H1 (cell line): Measurements from ENCODE around the gene CD44. TPM values are rescaled to one million over a fixed set of nuclear protein-coding genes. Genes with fewer than 3 reads are reported as not detected.

Experiments
- CTCF ChIA-PET: fragments of 300-600 bp; sonication (Branson Sonifier 250); formaldehyde crosslinking; loops from one replicate; lab custom pipeline; 2021; ENCODE audit not compliant: partially characterized antibody; lab: Charles Lee
- POLR2A ChIA-PET: fragments of 300-600 bp; sonication (Branson Sonifier 250); formaldehyde crosslinking; loops from one replicate; lab custom pipeline; 2021; ENCODE audit warnings: inconsistent platforms; ENCODE audit not compliant: partially characterized antibody; lab: Charles Lee
- DNase-seq, 2 experiments: peaks; one replicate each; pipeline versions ENCODE4 v3.0.0 to v3.0.0-alpha.2; 2010 to 2022; ENCODE audit warnings: low spot score in 2 of 2, low read depth in 1 of 2, mixed read lengths in 1 of 2
- FAIRE-seq: peaks from 2 replicates; lab custom pipeline; 2011; peaks lifted over from hg19 to GRCh38; lab: Jason Lieb, UNC
- H2AFZ ChIP-seq: 2 replicates; pipeline ENCODE4 v1.8.1; 2012; ENCODE audit warnings: low read length, inconsistent platforms
- H2AK5ac ChIP-seq: 2 replicates; pipeline ENCODE4 v1.6.1; 2013; ENCODE audit warnings: low read depth, low read length
- H2BK120ac ChIP-seq: replicated peaks from 2 replicates; pipeline ENCODE3; 2013; ENCODE audit warnings: low read depth, low read length, inconsistent platforms
- H2BK12ac ChIP-seq: 2 replicates; pipeline ENCODE4 v1.6.1; 2013; ENCODE audit warnings: low read depth, low read length
- H2BK15ac ChIP-seq: 2 replicates; pipeline ENCODE4 v1.6.1; 2013; ENCODE audit warnings: low read length
- H2BK20ac ChIP-seq: 2 replicates; pipeline ENCODE4 v1.6.1; 2013; ENCODE audit warnings: low read length
- H2BK5ac ChIP-seq: 2 replicates; pipeline ENCODE4 v1.6.1; 2013; ENCODE audit warnings: low read depth, low read length
- H3K14ac ChIP-seq: 2 replicates; pipeline ENCODE4 v1.6.1; 2013; ENCODE audit warnings: inconsistent platforms; ENCODE audit not compliant: insufficient read length
- H3K18ac ChIP-seq: 2 replicates; pipeline ENCODE4 v1.6.1; 2013; ENCODE audit warnings: low read length; ENCODE audit errors: extremely low read depth
- H3K23ac ChIP-seq: 2 replicates; pipeline ENCODE4 v1.6.1; 2013; ENCODE audit warnings: inconsistent platforms; ENCODE audit not compliant: insufficient read length
- H3K23me2 ChIP-seq: 2 replicates; pipeline ENCODE4 v1.6.1; 2013; ENCODE audit warnings: low read depth, low read length
- H3K27ac ChIP-seq: 2 replicates; pipeline ENCODE4 v1.6.1; 2011; ENCODE audit warnings: low read depth, low read length, inconsistent platforms
- H3K27me3 ChIP-seq, 4 experiments: replicated peaks in 1 of 4; 1 replicate in 1 of 4; 2 replicates in 3 of 4; pipeline versions ENCODE4 v1.6.1 to v1.8.1; 2011 to 2013; ENCODE audit warnings: low read length in 3 of 4, mild to moderate bottlenecking in 3 of 4, inconsistent platforms in 2 of 4, mixed read lengths in 2 of 4, moderate library complexity in 1 of 4; ENCODE audit not compliant: control insufficient read depth in 3 of 4, insufficient read depth in 3 of 4; ENCODE audit errors: extremely low read depth in 1 of 4
- H3K36me3 ChIP-seq, 4 experiments: 2 replicates each; pipeline versions ENCODE4 v1.6.1 to v1.8.1; 2011 to 2013; ENCODE audit warnings: mild to moderate bottlenecking in 4 of 4, low read length in 3 of 4, moderate library complexity in 2 of 4, control low read depth in 1 of 4, inconsistent platforms in 1 of 4; ENCODE audit not compliant: insufficient read depth in 4 of 4, control insufficient read depth in 2 of 4
- H3K4ac ChIP-seq: replicated peaks from 2 replicates; pipeline ENCODE3; 2013; ENCODE audit warnings: low read length, low read depth, mixed read lengths, inconsistent platforms; ENCODE audit not compliant: insufficient read length
- H3K4me1 ChIP-seq, 4 experiments: replicated peaks in 1 of 4; 1 replicate in 1 of 4; 2 replicates in 3 of 4; pipeline versions ENCODE4 v1.6.1 to v1.8.1; 2011 to 2013; ENCODE audit warnings: low read length in 3 of 4, inconsistent platforms in 2 of 4, mixed read lengths in 1 of 4; ENCODE audit not compliant: insufficient read depth in 4 of 4, control insufficient read depth in 3 of 4
- H3K4me2 ChIP-seq, 2 experiments: 2 replicates each; pipeline versions ENCODE4 v1.6.1 to v1.8.1; 2011 to 2013; ENCODE audit warnings: low read depth in 2 of 2, low read length in 2 of 2, control low read depth in 1 of 2, inconsistent platforms in 1 of 2, mild to moderate bottlenecking in 1 of 2; ENCODE audit not compliant: insufficient read depth in 1 of 2
- H3K4me3 ChIP-seq, 4 experiments: fragments of 200-600, 300-600 bp in 1 of 4; sonication (generic), shearing (Covaris generic), sonication (Bioruptor Twin) in 1 of 4; 2 replicates each; pipeline versions ENCODE4 v1.5.1 to v1.8.1; 2011 to 2016; ENCODE audit warnings: low read length in 4 of 4, low read depth in 3 of 4, control low read depth in 2 of 4, inconsistent platforms in 2 of 4, mild to moderate bottlenecking in 2 of 4, mixed read lengths in 1 of 4, moderate library complexity in 1 of 4; ENCODE audit not compliant: insufficient read depth in 2 of 4; ENCODE audit errors: extremely low read depth in 1 of 4
- H3K56ac ChIP-seq: replicated peaks from 2 replicates; pipeline ENCODE3; 2013; ENCODE audit warnings: low read depth, mild to moderate bottlenecking, mixed read lengths, low read length, inconsistent platforms; ENCODE audit not compliant: insufficient read length
- H3K79me1 ChIP-seq: 2 replicates; pipeline ENCODE4 v1.6.1; 2013; ENCODE audit warnings: low read depth, low read length, control low read depth
- H3K79me2 ChIP-seq, 2 experiments: 2 replicates each; pipeline versions ENCODE4 v1.6.1 to v1.8.1; 2012 to 2013; ENCODE audit warnings: low read length in 2 of 2, mild to moderate bottlenecking in 2 of 2, inconsistent platforms in 1 of 2; ENCODE audit not compliant: insufficient read depth in 2 of 2, control insufficient read depth in 1 of 2
- H3K9ac ChIP-seq, 4 experiments: replicated peaks in 1 of 4; 1 replicate in 1 of 4; 2 replicates in 3 of 4; pipeline versions ENCODE4 v1.6.1 to v1.8.1; 2011 to 2013; ENCODE audit warnings: low read depth in 3 of 4, low read length in 3 of 4, control low read depth in 2 of 4, mild to moderate bottlenecking in 2 of 4, moderate library complexity in 2 of 4, inconsistent platforms in 1 of 4; ENCODE audit errors: extremely low read depth in 1 of 4
- H3K9me3 ChIP-seq, 2 experiments: 2 replicates each; pipeline versions ENCODE4 v1.6.1 to v1.8.1; 2012 to 2013; ENCODE audit warnings: mild to moderate bottlenecking in 2 of 2, moderate library complexity in 2 of 2, control low read depth in 1 of 2, inconsistent platforms in 1 of 2, low read depth in 1 of 2, low read length in 1 of 2, mixed read lengths in 1 of 2; ENCODE audit not compliant: insufficient read depth in 2 of 2
- H4K20me1 ChIP-seq, 2 experiments: replicated peaks in 1 of 2; 2 replicates each; pipeline versions ENCODE3 to v1.8.1; 2011 to 2013; ENCODE audit warnings: inconsistent platforms in 2 of 2, low read length in 2 of 2, mild to moderate bottlenecking in 1 of 2; ENCODE audit not compliant: insufficient read depth in 2 of 2, control insufficient read depth in 1 of 2
- H4K5ac ChIP-seq: 2 replicates; pipeline ENCODE4 v1.6.1; 2013; ENCODE audit warnings: low read length, low read depth, mixed read lengths, inconsistent platforms; ENCODE audit not compliant: insufficient read length
- H4K8ac ChIP-seq: 2 replicates; pipeline ENCODE4 v1.8.0; 2013; ENCODE audit warnings: mild to moderate bottlenecking, moderate library complexity, low read length, inconsistent platforms; ENCODE audit not compliant: insufficient read depth; ENCODE audit errors: extremely low read depth
- H4K91ac ChIP-seq: replicated peaks from 2 replicates; pipeline ENCODE3; 2013; ENCODE audit warnings: low read length, mixed read lengths, inconsistent platforms; ENCODE audit not compliant: insufficient read length
- HDAC2 ChIP-seq, 2 experiments: fragments of 300-600 bp in 1 of 2; sonication (generic) in 1 of 2; IDR thresholded peaks; 2 replicates each; pipeline ENCODE4 v1.6.1; 2011 to 2012; ENCODE audit warnings: low read depth in 2 of 2, low read length in 2 of 2, mild to moderate bottlenecking in 2 of 2, moderate library complexity in 2 of 2, borderline replicate concordance in 1 of 2, inconsistent platforms in 1 of 2
- MAFK ChIP-seq: IDR thresholded peaks from 2 replicates; pipeline ENCODE4 v1.6.1; 2012; ENCODE audit warnings: low read depth, mild to moderate bottlenecking, improper control_type of control experiment, low read length
- RNF2 ChIP-seq: fragments of 200-900, 300-1000 bp; sonication (generic); IDR thresholded peaks from 2 replicates; pipeline ENCODE4 v1.7.1; 2016; ENCODE audit warnings: borderline replicate concordance, low read depth, mild to moderate bottlenecking, antibody characterized with exemption, low read length; ENCODE audit not compliant: poor library complexity, severe bottlenecking; ENCODE audit errors: missing control alignments
- RXRA ChIP-seq: IDR thresholded peaks from 2 replicates; pipeline ENCODE4 v1.6.1; 2011; ENCODE audit warnings: low read depth, mild to moderate bottlenecking, low read length, moderate library complexity; ENCODE audit not compliant: insufficient read depth
- SIX5 ChIP-seq: IDR thresholded peaks from 2 replicates; pipeline ENCODE4 v1.6.1; 2011; ENCODE audit warnings: mild to moderate bottlenecking, low read depth, low read length
- SP1 ChIP-seq: IDR thresholded peaks from 2 replicates; pipeline ENCODE4 v1.6.1; 2011; ENCODE audit warnings: low read depth, low read length
- SP2 ChIP-seq: IDR thresholded peaks from 2 replicates; pipeline ENCODE4 v1.6.1; 2012; ENCODE audit warnings: mild to moderate bottlenecking, low read length, inconsistent platforms
- SP4 ChIP-seq: IDR thresholded peaks from 2 replicates; pipeline ENCODE4 v1.6.1; 2012; ENCODE audit warnings: low read length, inconsistent platforms
- TEAD4 ChIP-seq: IDR thresholded peaks from 2 replicates; pipeline ENCODE4 v1.6.1; 2012; ENCODE audit warnings: low read depth, low read length, inconsistent platforms, mixed read lengths
- WGBS, 2 experiments: shearing (Covaris generic) in 1 of 2; methylation state at CpG; one replicate each; pipeline versions ENCODE4 v1.1.6 to v1.1.7; 2013 to 2015; ENCODE audit warnings: low lambda C conversion rate in 2 of 2, mixed read lengths in 2 of 2, inconsistent platforms in 1 of 2, low coverage in 1 of 2, missing lambda C conversion rate in 1 of 2; ENCODE audit not compliant: insufficient replicate concordance in 2 of 2, insufficient coverage in 1 of 2, insufficient read length in 1 of 2; ENCODE audit errors: extremely low coverage in 1 of 2, missing lambda C conversion rate in 1 of 2; 5-methylcytosine and 5-hydroxymethylcytosine counted together
- polyA plus RNA-seq, 7 experiments: library from polyadenylated mRNA; depleted of rRNA in 3 of 7; stranded (reverse) in 5 of 7; unstranded in 2 of 7; fragments of >200 nt in 5 of 7; fragments of 200-250 nt in 2 of 7; gene quantifications; 1 replicate in 5 of 7; 2 replicates in 1 of 7; 4 replicates in 1 of 7; pipeline versions ENCODE4 v1.2.1 to v1.2.3, GENCODE V29; 2011 to 2013; ENCODE audit warnings: missing spikeins in 2 of 7, mixed read lengths in 2 of 7
- total RNA-seq: library from RNA; stranded (reverse); fragmentation: NEBNext Ultra II Directional; extraction: Animal tissue kit (Norgen Biotek cat#: 25700); gene quantifications from 2 replicates; pipeline ENCODE4 v1.2.1, GENCODE V29; 2021

CD44 gene
- total and polyA plus RNA-seq, 2 of the 8 experiments (the other 6 are each of a cell fraction or from before 2014, with no cell fraction given) = 11.8 to 13.7 TPM

- Histone ChIP-seq H2AFZ (no peak overlapping the region), H3K23me2 (no peaks in the 10 kb centered on the region), H4K5ac (no peak overlapping the region), H3K9me3 (no peaks in the 10 kb centered on the region), H2BK5ac (no peak overlapping the region), H2AK5ac (no peak overlapping the region), H3K27ac (no peak overlapping the region), H3K23ac (no peak overlapping the region), H3K4me1 (peaks cover 0 to 10% (median 4%) of the 10 kb centered on the region in 4 experiments; a peak in 3 of 7 replicates), H3K4ac (no peak overlapping the region), H3K4me2 (no peak overlapping the region), H3K36me3 (no peaks in the 10 kb centered on the region), H4K20me1 (no peaks in the 10 kb centered on the region), H4K91ac (no peak overlapping the region), H2BK12ac (no peak overlapping the region), H3K4me3 (no peak overlapping the region), H3K9ac (no peak overlapping the region), H3K27me3 (no peaks in the 10 kb centered on the region), H3K18ac (no peak overlapping the region), H3K14ac (no peak overlapping the region), H2BK120ac (no peak overlapping the region), H2BK15ac (no peak overlapping the region), H3K79me2 (no peaks in the 10 kb centered on the region), H3K56ac (no peak overlapping the region), H2BK20ac (no peak overlapping the region), H4K8ac (no peak overlapping the region), H3K79me1 (no peaks in the 10 kb centered on the region)
- FAIRE-seq (no peak), DNase-seq (no peak)
- ChIA-PET POLR2A (no interaction called here), CTCF (interaction anchor here (0.8 to 3.5 kb wide), 4 partner anchors 10 to 447 kb away, joined by 3 to 11 read pairs (median 4); no protein-coding TSS in a partner anchor)
- WGBS, 2 experiments = 90% methylated on average over 2 of the region's 2 CpGs; no CpG with 5 or more reads in 1 of the 2 experiments
- TF ChIP-seq SP2 (no peak), MAFK (no peak), HDAC2 (IDR thresholded peaks at IDR 0.05; ENCODE audit: borderline replicate concordance in 1 of 2, low read depth in 2 of 2, low read length in 2 of 2) (no peak), RXRA (no peak), TEAD4 (no peak), SP4 (no peak), RNF2 (no peak), SP1 (no peak), SIX5 (no peak)
These were observed 30.1 kb downstream of the CD44 start for GRCh38 chr11:35169112-35169511.
